Measurements from ENCODE around the gene PCSK6.

Gene PCSK6

DNA sequence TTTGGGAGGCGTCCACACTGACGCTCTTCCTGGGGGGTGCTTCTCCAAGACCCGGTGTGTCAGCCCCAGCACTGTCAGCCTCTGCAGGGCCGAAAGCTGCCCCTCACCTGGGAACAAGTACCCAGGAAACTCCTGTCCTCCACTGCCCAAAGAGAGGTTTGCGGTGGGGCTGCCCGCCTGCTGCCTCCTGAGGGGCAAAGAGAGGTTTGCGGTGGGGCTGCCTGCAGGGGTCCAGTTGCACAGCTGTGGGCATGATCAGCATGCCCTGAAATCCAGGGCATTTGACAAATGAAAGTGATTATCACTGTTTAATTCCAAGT lies 179.4 kb downstream of the PCSK6 start:
- peak overlapping the region; percentile 13 for H2AK5ac ChIP-seq (ENCODE audit: low read depth, low read length)
- no peak overlapping the region for H3K9ac ChIP-seq (ENCODE audit: low read depth, low read length, poor library complexity)
- WGBS, 2 donors (ENCODE audit: extremely low coverage in 2 of 2, insufficient read length in 2 of 2, insufficient replicate concordance in 1 of 2): no CpG with 5 or more reads among the region's 7 CpGs
- no peak overlapping the region for H4K91ac ChIP-seq (ENCODE audit: low read depth, low read length, poor library complexity)
- H3K9me3 ChIP-seq (replicated peaks in 1 of 2; ENCODE audit: control insufficient read depth in 2 of 2, insufficient read depth in 1 of 2, low read depth in 1 of 2, low read length in 2 of 2): no peaks in the 10 kb centered on the region
- no peak for DNase-seq (ENCODE audit: low spot score)
- no peak overlapping the region for H3K18ac ChIP-seq (ENCODE audit: low read length)
- H2BK5ac ChIP-seq (ENCODE audit: low read length): no peak overlapping the region
- no peak overlapping the region for H3K4ac ChIP-seq (ENCODE audit: low read length)
- H3K14ac ChIP-seq (ENCODE audit: low read length): peak overlapping the region; percentile 44
- peak overlapping the region; percentile 97 for H2BK12ac ChIP-seq (ENCODE audit: low read length)
- no peak overlapping the region for H2AFZ ChIP-seq (ENCODE audit: low read length)
- no peak overlapping the region for H3K4me2 ChIP-seq (ENCODE audit: insufficient read depth, low read length, poor library complexity, severe bottlenecking)
- H3K4me3 ChIP-seq (ENCODE audit: low read length in 2 of 2): no peak overlapping the region
- H4K8ac ChIP-seq (ENCODE audit: low read depth, low read length): no peak overlapping the region
- no peak overlapping the region for H2BK120ac ChIP-seq (ENCODE audit: low read depth, low read length)
- H3K36me3 ChIP-seq (replicated peaks in 1 of 2; ENCODE audit: control insufficient read depth in 2 of 2, insufficient read depth in 2 of 2, low read length in 2 of 2): no peaks in the 10 kb centered on the region
- H3K27me3 ChIP-seq (ENCODE audit: control insufficient read depth in 3 of 3, insufficient read depth in 3 of 3, low read depth in 1 of 3, low read length in 3 of 3): no peaks in the 10 kb centered on the region
- no peak overlapping the region for H3K27ac ChIP-seq (replicated peaks; ENCODE audit: low read length)
- peaks cover 4 to 7% of the 10 kb centered on the region in 2 donors for H3K4me1 ChIP-seq (ENCODE audit: control insufficient read depth in 2 of 2, insufficient read depth in 1 of 2, low read depth in 1 of 2, low read length in 2 of 2)
- no peak overlapping the region for H3K23ac ChIP-seq (ENCODE audit: low read depth, low read length, poor library complexity)
- H2BK15ac ChIP-seq (ENCODE audit: low read length): peak overlapping the region; percentile 11
- no peaks in the 10 kb centered on the region for H3K79me1 ChIP-seq (ENCODE audit: low read depth, low read length)

DNA sequence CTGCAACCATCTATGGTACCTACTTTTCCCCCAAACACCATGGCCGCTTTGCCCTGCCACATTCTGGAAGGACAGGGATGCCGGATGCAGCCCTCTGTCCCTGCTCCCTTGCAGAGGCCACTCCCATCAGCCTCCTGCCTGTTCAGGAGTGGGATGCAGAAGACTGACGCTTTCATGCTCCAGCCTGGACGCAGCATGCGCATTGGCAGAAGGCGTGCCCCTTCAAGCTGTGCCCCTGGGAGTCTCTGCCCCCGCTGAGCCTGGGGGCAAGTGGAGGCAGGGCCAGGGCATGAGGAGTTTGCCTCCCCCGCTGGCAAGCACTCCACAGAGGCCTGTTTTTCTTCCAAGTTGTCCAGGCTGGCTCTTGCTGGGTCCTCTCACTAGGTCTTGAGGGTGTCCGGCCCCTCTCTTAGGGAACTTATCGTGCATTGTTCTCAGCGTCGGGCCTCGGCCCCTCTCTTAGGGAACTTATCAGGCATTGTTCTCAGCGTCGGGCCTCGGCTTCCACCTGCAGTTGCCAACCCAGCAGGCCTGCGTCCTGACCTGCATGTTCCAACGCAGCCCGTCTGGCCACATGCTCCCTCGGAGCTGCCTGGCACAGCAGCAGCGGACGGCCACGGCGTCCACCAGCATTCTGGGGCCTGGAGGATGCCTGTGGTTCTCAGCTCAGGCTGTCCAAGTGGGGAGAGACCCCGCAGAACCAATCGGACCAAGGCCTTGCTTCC lies 179.9 kb downstream of the PCSK6 start:
- Histone ChIP-seq H3K4me1 (ENCODE audit: control insufficient read depth in 2 of 2, insufficient read depth in 1 of 2, low read depth in 1 of 2, low read length in 2 of 2) (peaks cover 4 to 7% of the 10 kb centered on the region in 2 donors), H4K8ac (ENCODE audit: low read depth, low read length) (no peak overlapping the region), H2BK12ac (ENCODE audit: low read length) (peak overlapping the region; percentile 97), H3K36me3 (replicated peaks in 1 of 2; ENCODE audit: control insufficient read depth in 2 of 2, insufficient read depth in 2 of 2, low read length in 2 of 2) (no peaks in the 10 kb centered on the region), H3K4me3 (ENCODE audit: low read length in 2 of 2) (no peak overlapping the region), H2AFZ (ENCODE audit: low read length) (no peak overlapping the region), H3K4me2 (ENCODE audit: insufficient read depth, low read length, poor library complexity, severe bottlenecking) (no peak overlapping the region), H3K79me1 (ENCODE audit: low read depth, low read length) (no peaks in the 10 kb centered on the region), H3K27ac (replicated peaks; ENCODE audit: low read length) (no peak overlapping the region), H3K9me3 (replicated peaks in 1 of 2; ENCODE audit: control insufficient read depth in 2 of 2, insufficient read depth in 1 of 2, low read depth in 1 of 2, low read length in 2 of 2) (no peaks in the 10 kb centered on the region), H4K91ac (ENCODE audit: low read depth, low read length, poor library complexity) (no peak overlapping the region), H3K18ac (ENCODE audit: low read length) (peak overlapping the region; percentile 67), H2BK5ac (ENCODE audit: low read length) (peak overlapping the region; percentile 32), H2BK15ac (ENCODE audit: low read length) (peak overlapping the region; percentile 12), H3K4ac (ENCODE audit: low read length) (no peak overlapping the region), H3K9ac (ENCODE audit: low read depth, low read length, poor library complexity) (peak overlapping the region; percentile 67), H3K14ac (ENCODE audit: low read length) (peak overlapping the region; percentile 44), H3K27me3 (ENCODE audit: control insufficient read depth in 3 of 3, insufficient read depth in 3 of 3, low read depth in 1 of 3, low read length in 3 of 3) (no peaks in the 10 kb centered on the region), H2BK120ac (ENCODE audit: low read depth, low read length) (no peak overlapping the region), H2AK5ac (ENCODE audit: low read depth, low read length) (peak overlapping the region; percentile 13), H3K23ac (ENCODE audit: low read depth, low read length, poor library complexity) (peak overlapping the region; percentile 33)
- DNase-seq (ENCODE audit: low spot score): no peak
- no CpG with 5 or more reads among the region's 26 CpGs for WGBS, 2 donors (ENCODE audit: extremely low coverage in 2 of 2, insufficient read length in 2 of 2, insufficient replicate concordance in 1 of 2)

DNA sequence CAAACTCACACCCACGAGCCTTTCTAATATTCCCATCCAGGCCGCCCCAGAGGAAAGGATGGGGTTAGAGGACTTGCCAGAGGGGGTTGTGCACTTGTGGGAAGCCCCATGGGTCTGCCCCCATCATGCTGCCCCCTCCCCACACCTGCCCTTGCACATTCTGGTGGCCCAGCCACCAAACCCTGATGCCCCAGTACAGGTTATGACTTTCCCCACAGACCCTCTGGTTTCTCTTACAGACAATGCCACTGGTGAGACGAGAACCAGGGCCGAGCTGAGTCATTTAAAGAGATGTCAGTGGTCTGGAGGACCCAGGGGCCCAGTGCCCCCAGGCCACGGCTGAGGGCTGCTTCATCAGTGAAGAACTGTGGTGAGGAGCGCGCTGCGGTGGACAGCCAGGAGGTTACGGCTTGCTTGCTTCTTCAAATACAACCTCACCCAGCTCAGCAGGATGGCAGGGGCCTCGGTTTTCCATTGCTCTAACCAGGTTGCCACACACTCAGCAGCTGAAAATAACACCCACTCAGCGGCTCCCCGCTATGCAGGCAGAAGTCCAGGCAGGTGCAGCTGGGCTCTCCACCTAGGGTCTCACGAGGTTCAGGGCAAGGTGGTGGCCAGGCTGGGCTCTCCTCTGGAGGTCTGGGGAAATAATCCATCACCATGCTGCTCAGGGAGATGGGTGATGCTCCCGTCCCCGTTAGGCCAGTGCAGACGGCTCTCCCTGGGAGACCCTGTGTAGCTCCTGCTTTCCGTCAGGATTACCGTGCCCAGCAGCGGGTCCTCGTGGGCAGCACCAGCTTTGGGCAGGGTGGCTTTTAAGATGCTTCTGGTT lies 180.7 kb downstream of the PCSK6 start:
- no peak overlapping the region for H2BK5ac ChIP-seq (ENCODE audit: low read length)
- no peak overlapping the region for H4K91ac ChIP-seq (ENCODE audit: low read depth, low read length, poor library complexity)
- H2AFZ ChIP-seq (ENCODE audit: low read length): peak overlapping the region; percentile 7
- no peaks in the 10 kb centered on the region for H3K9me3 ChIP-seq (replicated peaks in 1 of 2; ENCODE audit: control insufficient read depth in 2 of 2, insufficient read depth in 1 of 2, low read depth in 1 of 2, low read length in 2 of 2)
- no peak overlapping the region for H2BK15ac ChIP-seq (ENCODE audit: low read length)
- H3K27me3 ChIP-seq (ENCODE audit: control insufficient read depth in 3 of 3, insufficient read depth in 3 of 3, low read depth in 1 of 3, low read length in 3 of 3): no peaks in the 10 kb centered on the region
- no peak overlapping the region for H3K4me2 ChIP-seq (ENCODE audit: insufficient read depth, low read length, poor library complexity, severe bottlenecking)
- H3K4me1 ChIP-seq (ENCODE audit: control insufficient read depth in 2 of 2, insufficient read depth in 1 of 2, low read depth in 1 of 2, low read length in 2 of 2): peaks cover 4 to 7% of the 10 kb centered on the region in 2 donors
- no peak overlapping the region for H3K4me3 ChIP-seq (ENCODE audit: low read length in 2 of 2)
- no peak overlapping the region for H3K27ac ChIP-seq (replicated peaks; ENCODE audit: low read length)
- no CpG with 5 or more reads among the region's 20 CpGs for WGBS, 2 donors (ENCODE audit: extremely low coverage in 2 of 2, insufficient read length in 2 of 2, insufficient replicate concordance in 1 of 2)
- DNase-seq (ENCODE audit: low spot score): no peak
- no peaks in the 10 kb centered on the region for H3K36me3 ChIP-seq (replicated peaks in 1 of 2; ENCODE audit: control insufficient read depth in 2 of 2, insufficient read depth in 2 of 2, low read length in 2 of 2)
- no peak overlapping the region for H3K14ac ChIP-seq (ENCODE audit: low read length)
- H3K9ac ChIP-seq (ENCODE audit: low read depth, low read length, poor library complexity): no peak overlapping the region
- no peak overlapping the region for H3K18ac ChIP-seq (ENCODE audit: low read length)
- no peaks in the 10 kb centered on the region for H3K79me1 ChIP-seq (ENCODE audit: low read depth, low read length)
- no peak overlapping the region for H2BK120ac ChIP-seq (ENCODE audit: low read depth, low read length)
- no peak overlapping the region for H4K8ac ChIP-seq (ENCODE audit: low read depth, low read length)
- no peak overlapping the region for H3K4ac ChIP-seq (ENCODE audit: low read length)
- no peak overlapping the region for H2AK5ac ChIP-seq (ENCODE audit: low read depth, low read length)
- H2BK12ac ChIP-seq (ENCODE audit: low read length): no peak overlapping the region
- peak overlapping the region; percentile 1 for H3K23ac ChIP-seq (ENCODE audit: low read depth, low read length, poor library complexity)

DNA sequence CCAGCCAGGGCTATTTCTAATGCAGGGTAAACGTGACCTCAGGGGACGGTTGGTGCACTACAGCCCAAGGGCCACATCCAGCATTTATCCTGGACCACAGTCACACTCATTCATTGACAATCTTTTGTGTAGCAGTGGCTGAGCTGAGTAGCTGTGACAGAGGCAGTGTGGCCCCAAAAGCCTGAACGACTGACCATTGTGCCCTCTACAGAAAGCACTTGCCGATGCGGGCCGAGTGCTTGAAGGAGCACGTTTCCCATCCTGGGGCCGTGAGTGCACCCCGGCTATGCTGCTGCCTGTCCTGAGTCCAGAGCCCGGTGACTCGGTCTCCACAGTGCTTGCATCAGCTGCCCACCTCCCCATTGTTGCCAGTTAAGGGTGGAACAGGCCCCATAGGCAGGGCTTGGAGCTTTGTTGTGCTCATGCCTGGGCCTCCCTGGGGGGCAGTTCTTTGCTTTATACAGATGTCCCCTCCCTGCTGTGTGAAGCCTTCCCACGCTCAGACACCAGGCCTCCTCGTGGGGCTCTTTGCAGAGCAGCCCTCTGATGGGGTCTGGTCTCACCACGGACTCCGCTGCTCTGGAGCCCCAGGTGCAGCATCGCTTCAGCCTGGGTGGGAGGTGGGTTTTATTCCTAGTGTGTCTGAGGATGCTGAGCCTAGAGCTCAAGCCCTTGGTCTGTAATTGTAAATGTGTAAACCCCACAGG lies 181.5 kb downstream of the PCSK6 start:
- no peak overlapping the region for H3K4me3 ChIP-seq (ENCODE audit: low read length in 2 of 2)
- H3K36me3 ChIP-seq (replicated peaks in 1 of 2; ENCODE audit: control insufficient read depth in 2 of 2, insufficient read depth in 2 of 2, low read length in 2 of 2): no peaks in the 10 kb centered on the region
- no peaks in the 10 kb centered on the region for H3K79me1 ChIP-seq (ENCODE audit: low read depth, low read length)
- H3K27me3 ChIP-seq (ENCODE audit: control insufficient read depth in 3 of 3, insufficient read depth in 3 of 3, low read depth in 1 of 3, low read length in 3 of 3): no peaks in the 10 kb centered on the region
- peak overlapping the region; percentile 7 for H2AFZ ChIP-seq (ENCODE audit: low read length)
- peak overlapping the region; percentile 40 for H3K18ac ChIP-seq (ENCODE audit: low read length)
- H2BK5ac ChIP-seq (ENCODE audit: low read length): no peak overlapping the region
- H3K4me2 ChIP-seq (ENCODE audit: insufficient read depth, low read length, poor library complexity, severe bottlenecking): no peak overlapping the region
- peak overlapping the region; percentile 18 for H3K23ac ChIP-seq (ENCODE audit: low read depth, low read length, poor library complexity)
- H2BK12ac ChIP-seq (ENCODE audit: low read length): no peak overlapping the region
- no peak overlapping the region for H2BK15ac ChIP-seq (ENCODE audit: low read length)
- H3K27ac ChIP-seq (replicated peaks; ENCODE audit: low read length): no peak overlapping the region
- H4K8ac ChIP-seq (ENCODE audit: low read depth, low read length): no peak overlapping the region
- no peak overlapping the region for H2BK120ac ChIP-seq (ENCODE audit: low read depth, low read length)
- no CpG with 5 or more reads among the region's 16 CpGs for WGBS, 2 donors (ENCODE audit: extremely low coverage in 2 of 2, insufficient read length in 2 of 2, insufficient replicate concordance in 1 of 2)
- H3K4ac ChIP-seq (ENCODE audit: low read length): no peak overlapping the region
- H3K9me3 ChIP-seq (replicated peaks in 1 of 2; ENCODE audit: control insufficient read depth in 2 of 2, insufficient read depth in 1 of 2, low read depth in 1 of 2, low read length in 2 of 2): no peaks in the 10 kb centered on the region
- peaks cover 4 to 7% of the 10 kb centered on the region in 2 donors for H3K4me1 ChIP-seq (ENCODE audit: control insufficient read depth in 2 of 2, insufficient read depth in 1 of 2, low read depth in 1 of 2, low read length in 2 of 2)
- peak overlapping the region; percentile 70 for H3K9ac ChIP-seq (ENCODE audit: low read depth, low read length, poor library complexity)
- no peak overlapping the region for H4K91ac ChIP-seq (ENCODE audit: low read depth, low read length, poor library complexity)
- peak overlapping the region; percentile 25 for H3K14ac ChIP-seq (ENCODE audit: low read length)
- peak overlapping the region; percentile 73 for H2AK5ac ChIP-seq (ENCODE audit: low read depth, low read length)
- DNase-seq (ENCODE audit: low spot score): no peak
